ENCODE results near the gene HNRNPA3.

GRCh38 chr2:177250461-177250860 is 37.9 kb downstream of the HNRNPA3 start:
- no peak for TF ChIP-seq CTCF (IDR thresholded peaks at IDR 0.05)
- TF ChIP-seq FOXP1 (CRISPR knock-in tag; IDR thresholded peaks at IDR 0.05; ENCODE audit: borderline replicate concordance): no peak

All from WTC11 (cell line).